B cell (primary cell): ENCODE measurements around the gene TCL1A.

Experiments
- EZH2 ChIP-seq: IDR thresholded peaks from 2 replicates; pipeline ENCODE4 v1.6.1; 2012; ENCODE audit warnings: borderline replicate concordance, low read depth, mild to moderate bottlenecking, moderate library complexity, low read length; ENCODE audit not compliant: insufficient read depth, poor library complexity, severe bottlenecking
- TF ChIP-seq, protein P1 (sequence below): fragments of 200-600 bp; IDR thresholded peaks from one replicate; pipeline ENCODE4 v1.8.0; 2022; ENCODE audit warnings: antibody characterized with exemption, mild to moderate bottlenecking

DNA sequence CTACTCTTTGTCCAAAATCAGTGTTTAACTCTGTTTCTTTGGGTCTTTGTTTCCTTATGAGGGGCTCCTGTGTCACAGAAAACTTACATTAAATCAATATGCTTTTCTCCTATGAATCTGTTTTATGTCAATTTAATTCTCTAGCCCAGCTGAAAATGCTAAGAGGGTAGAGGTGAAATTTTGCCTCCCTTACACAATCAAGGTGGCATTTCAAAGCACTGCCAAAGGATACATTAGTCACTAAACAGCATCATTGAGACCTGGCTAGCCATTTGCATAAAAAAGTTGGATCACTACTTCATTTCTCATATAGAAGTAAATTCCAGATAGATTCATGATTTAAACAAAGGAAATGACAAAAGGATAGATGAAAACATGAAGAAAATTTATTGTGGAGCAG lies 15.6 kb downstream of the TCL1A start:
- TF ChIP-seq, protein P1, sequence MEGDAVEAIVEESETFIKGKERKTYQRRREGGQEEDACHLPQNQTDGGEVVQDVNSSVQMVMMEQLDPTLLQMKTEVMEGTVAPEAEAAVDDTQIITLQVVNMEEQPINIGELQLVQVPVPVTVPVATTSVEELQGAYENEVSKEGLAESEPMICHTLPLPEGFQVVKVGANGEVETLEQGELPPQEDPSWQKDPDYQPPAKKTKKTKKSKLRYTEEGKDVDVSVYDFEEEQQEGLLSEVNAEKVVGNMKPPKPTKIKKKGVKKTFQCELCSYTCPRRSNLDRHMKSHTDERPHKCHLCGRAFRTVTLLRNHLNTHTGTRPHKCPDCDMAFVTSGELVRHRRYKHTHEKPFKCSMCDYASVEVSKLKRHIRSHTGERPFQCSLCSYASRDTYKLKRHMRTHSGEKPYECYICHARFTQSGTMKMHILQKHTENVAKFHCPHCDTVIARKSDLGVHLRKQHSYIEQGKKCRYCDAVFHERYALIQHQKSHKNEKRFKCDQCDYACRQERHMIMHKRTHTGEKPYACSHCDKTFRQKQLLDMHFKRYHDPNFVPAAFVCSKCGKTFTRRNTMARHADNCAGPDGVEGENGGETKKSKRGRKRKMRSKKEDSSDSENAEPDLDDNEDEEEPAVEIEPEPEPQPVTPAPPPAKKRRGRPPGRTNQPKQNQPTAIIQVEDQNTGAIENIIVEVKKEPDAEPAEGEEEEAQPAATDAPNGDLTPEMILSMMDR, result no peak
- TF ChIP-seq EZH2, result no peak
